ENCODE measurements around the gene STXBP5.

The STXBP5 gene

GRCh38 chr6:147179809-147180208 is 24.4 kb upstream of the STXBP5 start:
- DNase-seq = no peak

GRCh38 chr6:147180926-147181325 is 23.3 kb upstream of the STXBP5 start:
- no peak for DNase-seq

GRCh38 chr6:147184379-147184778 is 19.8 kb upstream of the STXBP5 start:
- no peak for DNase-seq

- DNase-seq = no peak
These were observed 19.0 kb upstream of the STXBP5 start for GRCh38 chr6:147185216-147185615.

- DNase-seq = no peak
These were observed 13.7 kb upstream of the STXBP5 start for GRCh38 chr6:147190556-147190955.

GRCh38 chr6:147192278-147192911 is 11.8 kb upstream of the STXBP5 start:
- DNase-seq = peak; percentile 38

- DNase-seq = no peak
These were observed 9.4 kb upstream of the STXBP5 start for GRCh38 chr6:147194652-147195411.

GRCh38 chr6:147195510-147195909 is 8.7 kb upstream of the STXBP5 start:
- DNase-seq = no peak

GRCh38 chr6:147195987-147196386 is 8.2 kb upstream of the STXBP5 start:
- no peak for DNase-seq

GRCh38 chr6:147200711-147201110 is 3.5 kb upstream of the STXBP5 start:
- DNase-seq = no peak

GRCh38 chr6:147201885-147202515 is 2.2 kb upstream of the STXBP5 start:
- peak; percentile 79 for DNase-seq

- peak; percentile 96 for DNase-seq
These were observed 1.5 kb upstream of the STXBP5 start for GRCh38 chr6:147202516-147203310.

GRCh38 chr6:147203311-147204059 is 732 bp upstream of the STXBP5 start:
- DNase-seq = peak; percentile 77

GRCh38 chr6:147204843-147205311 is 660 bp downstream of the STXBP5 start:
- DNase-seq = no peak

GRCh38 chr6:147205690-147206600 is 1.7 kb downstream of the STXBP5 start:
- DNase-seq = peak; percentile 42

GRCh38 chr6:147207351-147207750 is 3.1 kb downstream of the STXBP5 start:
- DNase-seq = peak; percentile 57

GRCh38 chr6:147207837-147208754 is 3.9 kb downstream of the STXBP5 start:
- no peak for DNase-seq

- no peak for DNase-seq
These were observed 5.7 kb downstream of the STXBP5 start for GRCh38 chr6:147209762-147210449.

GRCh38 chr6:147211349-147211748 is 7.1 kb downstream of the STXBP5 start:
- DNase-seq = no peak
